Neural progenitor cell (in vitro differentiated cells): ENCODE results near the gene PTPRN2. TPM values are rescaled to one million over a fixed set of nuclear protein-coding genes. Genes with fewer than 3 reads are reported as not detected.

Experiments used
- DNase-seq: peaks from one replicate; pipeline ENCODE4 v3.0.0-alpha.2; 2016; ENCODE audit warnings: low spot score
- H2AFZ ChIP-seq: fragments of 200-600 bp; sonication (generic); replicated peaks from 2 replicates; pipeline ENCODE4 v1.6.1; 2016; ENCODE audit warnings: antibody characterized with exemption
- H3F3A ChIP-seq: fragments of 200-600 bp; sonication (generic); 2 replicates; pipeline ENCODE4 v1.6.1; 2016; ENCODE audit warnings: antibody characterized with exemption, low read depth
- H3K27ac ChIP-seq: fragments of 200-600 bp; sonication (generic); 2 replicates; pipeline ENCODE4 v1.5.1; 2016; ENCODE audit warnings: mild to moderate bottlenecking
- H3K27me3 ChIP-seq: fragments of 200-600 bp; sonication (generic); 2 replicates; pipeline ENCODE4 v1.6.1; 2016; ENCODE audit warnings: mild to moderate bottlenecking, moderate library complexity
- H3K36me3 ChIP-seq: fragments of 200-600 bp; sonication (generic); 2 replicates; pipeline ENCODE4 v1.5.1; 2016
- H3K4me1 ChIP-seq: fragments of 200-600 bp; sonication (generic); 2 replicates; pipeline ENCODE4 v1.6.1; 2016; ENCODE audit warnings: mixed run types
- H3K4me2 ChIP-seq: fragments of 200-600 bp; sonication (generic); 2 replicates; pipeline ENCODE4 v1.6.1; 2016
- H3K4me3 ChIP-seq: fragments of 200-600 bp; sonication (generic); 2 replicates; pipeline ENCODE4 v1.5.1; 2016
- H3K79me2 ChIP-seq: fragments of 200-600 bp; sonication (generic); 2 replicates; pipeline ENCODE4 v1.6.1; 2016; ENCODE audit warnings: low read depth
- H3K9ac ChIP-seq: fragments of 200-600 bp; sonication (generic); 2 replicates; pipeline ENCODE4 v1.6.1; 2016
- H3K9me3 ChIP-seq: fragments of 200-600 bp; sonication (generic); 2 replicates; pipeline ENCODE4 v1.5.1; 2016; ENCODE audit warnings: low read depth
- H4K20me1 ChIP-seq: fragments of 200-600 bp; sonication (generic); 2 replicates; pipeline ENCODE4 v1.6.1; 2016; ENCODE audit warnings: low read depth
- H3K27ac Mint-ChIP-seq: 3 replicates; pipeline ENCODE4 v1.8.0; 2021; ENCODE audit warnings: mixed read lengths
- H3K27me3 Mint-ChIP-seq: 2 replicates; pipeline ENCODE4 v1.8.0; 2022; ENCODE audit warnings: low read depth, mild to moderate bottlenecking, inconsistent platforms, moderate library complexity, mixed read lengths; ENCODE audit not compliant: insufficient read depth
- H3K36me3 Mint-ChIP-seq: 3 replicates; pipeline ENCODE4 v1.8.0; 2021; ENCODE audit warnings: mixed read lengths
- H3K4me1 Mint-ChIP-seq: 3 replicates; pipeline ENCODE4 v1.8.0; 2021; ENCODE audit warnings: mixed read lengths
- H3K4me3 Mint-ChIP-seq: 3 replicates; pipeline ENCODE4 v1.8.0; 2021; ENCODE audit warnings: mild to moderate bottlenecking, moderate library complexity, mixed read lengths
- H3K9me3 Mint-ChIP-seq: 3 replicates; pipeline ENCODE4 v1.8.0; 2020; ENCODE audit warnings: mixed read lengths
- CTCF ChIP-seq: fragments of 200-600 bp; sonication (generic); IDR thresholded peaks from 2 replicates; pipeline ENCODE4 v1.5.1; 2017; ENCODE audit warnings: antibody characterized with exemption, mild to moderate bottlenecking
- EZH2 ChIP-seq: fragments of 200-600 bp; sonication (generic); IDR thresholded peaks from 2 replicates; pipeline ENCODE4 v1.6.1; 2017; ENCODE audit warnings: antibody characterized with exemption, mild to moderate bottlenecking, moderate library complexity
- EZH2phosphoT487 ChIP-seq: fragments of 200-600 bp; sonication (generic); IDR thresholded peaks from 2 replicates; pipeline ENCODE4 v1.6.1; 2017; ENCODE audit warnings: antibody characterized with exemption
- total RNA-seq: library from RNA; depleted of rRNA; stranded (reverse); fragments of >200 nt; gene quantifications from 2 replicates; pipeline ENCODE4 v1.2.3, GENCODE V29; 2015; ENCODE audit warnings: low replicate concordance

The PTPRN2 gene
- total RNA-seq, 1 donor from 2014 or later: 3.0 TPM

GRCh38 chr7:158008267-158008666, 579.4 kb downstream of the PTPRN2 start:
- Mint-ChIP-seq H3K4me1 (peaks cover 45% of the 10 kb centered on the region), H3K9me3 (no peaks in the 10 kb centered on the region), H3K4me3 (no peak overlapping the region), H3K27ac (peak overlapping the region; percentile 2), H3K27me3 (peaks cover 8% of the 10 kb centered on the region), H3K36me3 (no peaks in the 10 kb centered on the region)
- Histone ChIP-seq H3K79me2 (no peaks in the 10 kb centered on the region), H2AFZ (peak overlapping the region; percentile 39), H3F3A (no peaks in the 10 kb centered on the region), H3K4me3 (no peak overlapping the region), H3K4me2 (peak overlapping the region; percentile 41), H3K27me3 (no peaks in the 10 kb centered on the region), H3K4me1 (peaks cover 23% of the 10 kb centered on the region), H3K27ac (no peak overlapping the region), H4K20me1 (no peaks in the 10 kb centered on the region), H3K36me3 (no peaks in the 10 kb centered on the region), H3K9me3 (no peaks in the 10 kb centered on the region), H3K9ac (no peak overlapping the region)
- DNase-seq: no peak
- TF ChIP-seq EZH2 (no peak), EZH2phosphoT487 (no peak), CTCF (no peak)

GRCh38 chr7:158007697-158008257, 579.8 kb downstream of the PTPRN2 start:
- H3K79me2 ChIP-seq: no peaks in the 10 kb centered on the region
- Mint-ChIP-seq H3K27ac (peak overlapping the region; percentile 81), H3K4me1 (peaks cover 45% of the 10 kb centered on the region), H3K4me3 (peak overlapping the region; percentile 6), H3K27me3 (peaks cover 8% of the 10 kb centered on the region), H3K9me3 (no peaks in the 10 kb centered on the region), H3K36me3 (no peaks in the 10 kb centered on the region)
- no peaks in the 10 kb centered on the region for H3K36me3 ChIP-seq
- H3K9me3 ChIP-seq: no peaks in the 10 kb centered on the region
- DNase-seq: no peak
- H3K4me1 ChIP-seq: peaks cover 23% of the 10 kb centered on the region
- H2AFZ ChIP-seq: no peak overlapping the region
- no peak overlapping the region for H3K4me3 ChIP-seq
- H3K27ac ChIP-seq: no peak overlapping the region
- no peak for TF ChIP-seq EZH2
- no peak for TF ChIP-seq CTCF
- TF ChIP-seq EZH2phosphoT487: no peak
- H3K9ac ChIP-seq: no peak overlapping the region
- no peaks in the 10 kb centered on the region for H3K27me3 ChIP-seq
- no peaks in the 10 kb centered on the region for H3F3A ChIP-seq
- H3K4me2 ChIP-seq: no peak overlapping the region
- H4K20me1 ChIP-seq: no peaks in the 10 kb centered on the region

- H3K9me3 Mint-ChIP-seq: no peaks in the 10 kb centered on the region
Measured at GRCh38 chr7:158006841-158007696, 580.6 kb downstream of the PTPRN2 start.

More at GRCh38 chr7:158006841-158007696, 580.6 kb downstream of the PTPRN2 start:
- Mint-ChIP-seq H3K27ac (peak overlapping the region; percentile 81), H3K4me1 (peaks cover 45% of the 10 kb centered on the region), H3K27me3 (peaks cover 8% of the 10 kb centered on the region), H3K36me3 (no peaks in the 10 kb centered on the region), H3K4me3 (no peak overlapping the region)
- no peak for DNase-seq
- Histone ChIP-seq H2AFZ (no peak overlapping the region), H4K20me1 (no peaks in the 10 kb centered on the region), H3K27me3 (no peaks in the 10 kb centered on the region), H3K4me1 (peaks cover 23% of the 10 kb centered on the region), H3K4me2 (no peak overlapping the region), H3K4me3 (no peak overlapping the region), H3K27ac (no peak overlapping the region), H3K9me3 (no peaks in the 10 kb centered on the region), H3K9ac (no peak overlapping the region), H3K36me3 (no peaks in the 10 kb centered on the region), H3F3A (no peaks in the 10 kb centered on the region), H3K79me2 (no peaks in the 10 kb centered on the region)
- TF ChIP-seq EZH2 (no peak), CTCF (no peak), EZH2phosphoT487 (no peak)
